Sigmoid colon (tissue), 7 donors: Measurements from ENCODE around the gene BPIFB4. TPM values are rescaled to one million over a fixed set of nuclear protein-coding genes. Genes with fewer than 3 reads are reported as not detected.

Experiments
- DNase-seq: peaks from one replicate; pipeline ENCODE4 v3.0.0-alpha.2; 2019
- H3K27ac ChIP-seq, 4 donors: fragments of 200-600 bp; sonication (generic); one replicate each; pipeline ENCODE4 v1.5.1; 2016 to 2019; ENCODE audit warnings: mild to moderate bottlenecking in 1 of 4
- H3K27me3 ChIP-seq, 3 donors: fragments of 200-600 bp; sonication (generic); one replicate each; pipeline ENCODE4 v1.5.1; 2019; ENCODE audit warnings: mild to moderate bottlenecking in 1 of 3
- H3K36me3 ChIP-seq, 4 donors: fragments of 200-600 bp; sonication (generic); one replicate each; pipeline ENCODE4 v1.5.1; 2016 to 2019
- H3K4me1 ChIP-seq, 4 donors: fragments of 200-600 bp; sonication (generic); one replicate each; pipeline ENCODE4 v1.5.1; 2017 to 2019
- H3K4me3 ChIP-seq, 4 donors: fragments of 200-600 bp; sonication (generic); one replicate each; pipeline ENCODE4 v1.5.1; 2017 to 2019; ENCODE audit warnings: mild to moderate bottlenecking in 2 of 4, moderate library complexity in 1 of 4
- H3K9me3 ChIP-seq, 4 donors: fragments of 200-600 bp in 3 of 4; sonication (generic) in 3 of 4; one replicate each; pipeline versions ENCODE4 v1.5.1 to v1.6.1; 2013 to 2019
- CTCF ChIP-seq, 4 experiments: fragments of 450-650 bp in 3 of 4; fragments of 200-600 bp in 1 of 4; IDR thresholded peaks; one replicate each; pipeline ENCODE4 v1.5.1; 2016 to 2019; ENCODE audit warnings: antibody characterized with exemption in 4 of 4, mild to moderate bottlenecking in 3 of 4, moderate library complexity in 2 of 4
- EP300 ChIP-seq, 4 donors: sonication (generic); formaldehyde crosslinking; IDR thresholded peaks; one replicate each; pipeline ENCODE4 v1.6.1; 2017; ENCODE audit warnings: antibody characterized with exemption in 4 of 4
- POLR2A ChIP-seq, 2 donors: fragments of 450-650 bp; IDR thresholded peaks; one replicate each; pipeline ENCODE4 v1.6.1; 2016; ENCODE audit warnings: antibody characterized with exemption in 2 of 2, mild to moderate bottlenecking in 2 of 2, moderate library complexity in 2 of 2
- POLR2AphosphoS5 ChIP-seq, 4 donors: sonication (generic); formaldehyde crosslinking; IDR thresholded peaks; one replicate each; pipeline ENCODE4 v1.6.1; 2017; ENCODE audit warnings: antibody characterized with exemption in 4 of 4
- WGBS, 2 donors: extraction: QIAGEN DNeasy Blood & Tissue Kit; methylation state at CpG; one replicate each; pipeline ENCODE4 v1.1.7; 2013; 5-methylcytosine and 5-hydroxymethylcytosine counted together
- intact Hi-C: fragments of 100-400 bp; cut with DNase I; formaldehyde crosslinking; loops from one replicate; pipeline ENCODE4 v1.15.1; 2023
- polyA plus RNA-seq, 3 donors: library from polyadenylated mRNA; stranded (reverse); fragments of 200-250 nt; gene quantifications; one replicate each; pipeline ENCODE4 v1.2.3, GENCODE V29; 2013
- total RNA-seq, 4 donors: library from RNA; depleted of rRNA; stranded (reverse); fragments of >200 nt; gene quantifications; one replicate each; pipeline ENCODE4 v1.1.0, GENCODE V29; 2016
- donor health status: healthy with polysubstance abuse.
- donor health status: Bipolar disorder and iron deficiency.
- donor health status: healthy.

Gene BPIFB4
- total and polyA plus RNA-seq, 7 donors, result not detected

- no peaks in the 10 kb centered on the region for H3K36me3 ChIP-seq
- no peak for DNase-seq
- peaks cover 0 to 7% (median 6%) of the 10 kb centered on the region in 3 donors for H3K27me3 ChIP-seq
- no peaks in the 10 kb centered on the region for H3K9me3 ChIP-seq
- H3K4me1 ChIP-seq, result no peaks in the 10 kb centered on the region
- intact Hi-C loops, result no loop called here
- no peak overlapping the region for H3K27ac ChIP-seq
- TF ChIP-seq POLR2AphosphoS5 (IDR thresholded peaks at IDR 0.05) (no peak), POLR2A (IDR thresholded peaks at IDR 0.05) (no peak), CTCF (IDR thresholded peaks at IDR 0.05) (no peak), EP300 (IDR thresholded peaks at IDR 0.05) (no peak)
- no peak overlapping the region for H3K4me3 ChIP-seq
- 74 to 84% methylated on average over 7 of the region's 7 CpGs for WGBS, 2 donors
Measured at GRCh38 chr20:33081411-33082154, 2.1 kb downstream of the BPIFB4 start.

- no peak for DNase-seq
- Histone ChIP-seq H3K36me3 (no peaks in the 10 kb centered on the region), H3K4me3 (no peak overlapping the region), H3K9me3 (no peaks in the 10 kb centered on the region), H3K4me1 (no peaks in the 10 kb centered on the region), H3K27ac (no peak overlapping the region), H3K27me3 (peaks cover 0 to 6% (median 3%) of the 10 kb centered on the region in 3 donors)
- TF ChIP-seq POLR2A (IDR thresholded peaks at IDR 0.05), result no peak
- TF ChIP-seq CTCF (IDR thresholded peaks at IDR 0.05), result no peak
- no peak for TF ChIP-seq EP300 (IDR thresholded peaks at IDR 0.05)
- TF ChIP-seq POLR2AphosphoS5 (IDR thresholded peaks at IDR 0.05), result no peak
- intact Hi-C loops, result no loop called here
- 38 to 70% methylated on average over 6 of the region's 6 CpGs for WGBS, 2 donors
Measured at GRCh38 chr20:33082546-33082945, 3.1 kb downstream of the BPIFB4 start.

GRCh38 chr20:33083544-33084340, 4.3 kb downstream of the BPIFB4 start:
- TF ChIP-seq POLR2A (IDR thresholded peaks at IDR 0.05) (no peak), EP300 (IDR thresholded peaks at IDR 0.05) (no peak), POLR2AphosphoS5 (IDR thresholded peaks at IDR 0.05) (no peak), CTCF (IDR thresholded peaks at IDR 0.05) (no peak)
- WGBS, 2 donors, result 91 to 94% methylated on average over 20 of the region's 20 CpGs
- DNase-seq, result no peak
- Histone ChIP-seq H3K27ac (no peak overlapping the region), H3K36me3 (no peaks in the 10 kb centered on the region), H3K4me1 (no peaks in the 10 kb centered on the region), H3K27me3 (peaks cover 0 to 6% (median 3%) of the 10 kb centered on the region in 3 donors), H3K4me3 (no peak overlapping the region), H3K9me3 (no peaks in the 10 kb centered on the region)
- intact Hi-C loops, result no loop called here

GRCh38 chr20:33084722-33085121, 5.3 kb downstream of the BPIFB4 start:
- peaks cover 0 to 6% (median 3%) of the 10 kb centered on the region in 3 donors for H3K27me3 ChIP-seq
- H3K4me1 ChIP-seq, result no peaks in the 10 kb centered on the region
- H3K27ac ChIP-seq, result no peak overlapping the region
- no peaks in the 10 kb centered on the region for H3K36me3 ChIP-seq
- TF ChIP-seq POLR2AphosphoS5 (IDR thresholded peaks at IDR 0.05) (no peak), CTCF (IDR thresholded peaks at IDR 0.05) (no peak), EP300 (IDR thresholded peaks at IDR 0.05) (no peak), POLR2A (IDR thresholded peaks at IDR 0.05) (no peak)
- no peak for DNase-seq
- 90 to 91% methylated on average over 15 of the region's 15 CpGs for WGBS, 2 donors
- no peak overlapping the region for H3K4me3 ChIP-seq
- intact Hi-C loops, result no loop called here
- no peaks in the 10 kb centered on the region for H3K9me3 ChIP-seq
